ENCODE results near the gene ZFYVE28.

ZFYVE28 gene

GRCh38 chr4:2330091-2331042 lies 88.1 kb downstream of the ZFYVE28 start:
- DNase-seq: no peak

GRCh38 chr4:2327579-2327978 lies 90.9 kb downstream of the ZFYVE28 start:
- DNase-seq: no peak

DNA sequence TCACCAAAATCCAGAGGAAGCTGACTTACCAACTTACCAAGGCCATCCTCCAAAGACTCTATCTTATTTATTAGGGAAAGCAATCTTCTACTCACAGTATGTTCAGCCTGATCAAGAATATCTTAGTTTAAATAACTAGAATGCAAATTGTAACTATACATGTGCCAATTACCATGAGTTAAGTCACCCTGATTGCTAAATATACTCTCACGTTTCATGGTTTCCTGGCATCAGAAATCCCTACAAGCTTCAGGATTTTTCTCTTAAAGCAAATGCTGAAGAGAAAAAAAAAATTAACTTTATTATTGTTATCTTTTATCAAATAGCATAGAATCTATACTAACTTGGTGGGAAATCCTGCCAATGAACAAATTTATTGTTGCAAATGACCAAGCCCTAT lies 93.6 kb downstream of the ZFYVE28 start:
- DNase-seq: no peak

DNA sequence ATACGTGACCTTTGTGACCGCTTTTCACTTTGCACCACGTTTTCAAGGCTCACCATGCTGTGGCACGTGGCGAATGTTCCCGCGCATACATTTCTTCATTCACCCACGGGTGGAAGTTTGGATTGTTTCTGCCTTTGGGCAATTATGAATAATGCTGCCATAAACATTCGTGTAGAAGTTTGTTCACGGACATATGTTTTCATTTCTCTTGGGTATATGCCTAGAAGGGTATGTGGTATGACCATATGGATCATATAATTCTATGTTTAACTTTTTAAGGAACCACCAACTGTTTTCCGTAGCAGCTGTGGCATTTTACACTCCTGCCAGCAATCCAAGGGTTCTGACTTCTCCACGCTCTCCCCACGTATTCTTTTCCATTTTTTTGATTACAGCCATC lies 95.6 kb downstream of the ZFYVE28 start:
- no peak for DNase-seq

- DNase-seq: no peak
Measured at GRCh38 chr4:2322227-2322626, 96.2 kb downstream of the ZFYVE28 start.

GRCh38 chr4:2321279-2322196 lies 96.9 kb downstream of the ZFYVE28 start:
- DNase-seq: no peak

- DNase-seq: no peak
Measured at GRCh38 chr4:2320746-2321145, 97.7 kb downstream of the ZFYVE28 start.

DNA sequence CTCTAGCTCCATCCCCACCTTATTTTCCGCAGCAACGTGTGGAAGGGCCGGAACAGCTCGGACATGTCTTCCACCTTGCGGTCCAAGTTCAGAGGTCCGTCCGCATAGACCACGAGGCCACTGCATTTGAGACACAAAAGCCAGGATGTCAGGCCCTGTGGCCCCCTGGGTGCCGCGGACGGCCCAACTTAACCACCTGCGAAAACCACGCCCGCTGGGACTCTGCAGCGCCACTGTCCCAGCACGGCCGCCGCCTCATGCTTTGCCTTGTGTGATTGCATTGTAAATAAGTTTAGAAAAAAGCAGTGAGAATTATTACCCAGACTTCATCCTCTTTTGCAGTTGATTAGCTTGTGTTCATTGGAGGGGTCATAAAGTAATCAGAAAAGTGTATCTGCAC lies 98.3 kb downstream of the ZFYVE28 start:
- DNase-seq: no peak

- no peak for DNase-seq
Measured at GRCh38 chr4:2318885-2319284, 99.6 kb downstream of the ZFYVE28 start.

GRCh38 chr4:2318476-2318875 lies 100.0 kb downstream of the ZFYVE28 start:
- DNase-seq: no peak

DNA sequence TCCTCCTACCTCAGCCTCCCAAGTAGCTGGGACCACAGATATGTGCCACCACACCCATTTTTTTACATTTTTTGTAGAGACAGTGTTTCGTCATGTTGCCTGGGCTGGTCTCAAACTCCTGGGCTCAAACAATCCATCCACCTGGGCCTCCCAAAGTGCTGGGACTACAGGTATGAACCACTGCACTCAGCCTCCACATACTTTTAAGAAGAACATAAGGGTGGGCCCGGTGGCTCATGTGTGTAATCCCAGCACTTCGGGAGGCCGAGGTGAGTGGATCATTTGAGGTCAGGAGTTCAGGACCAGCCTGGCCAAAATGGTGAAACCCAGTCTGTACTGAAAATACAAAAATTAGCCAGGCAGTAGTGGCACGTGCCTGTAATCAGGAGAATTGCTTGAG lies 105.1 kb downstream of the ZFYVE28 start:
- DNase-seq: no peak

- no peak for DNase-seq
Measured at GRCh38 chr4:2306773-2307410, 111.6 kb downstream of the ZFYVE28 start.

DNA sequence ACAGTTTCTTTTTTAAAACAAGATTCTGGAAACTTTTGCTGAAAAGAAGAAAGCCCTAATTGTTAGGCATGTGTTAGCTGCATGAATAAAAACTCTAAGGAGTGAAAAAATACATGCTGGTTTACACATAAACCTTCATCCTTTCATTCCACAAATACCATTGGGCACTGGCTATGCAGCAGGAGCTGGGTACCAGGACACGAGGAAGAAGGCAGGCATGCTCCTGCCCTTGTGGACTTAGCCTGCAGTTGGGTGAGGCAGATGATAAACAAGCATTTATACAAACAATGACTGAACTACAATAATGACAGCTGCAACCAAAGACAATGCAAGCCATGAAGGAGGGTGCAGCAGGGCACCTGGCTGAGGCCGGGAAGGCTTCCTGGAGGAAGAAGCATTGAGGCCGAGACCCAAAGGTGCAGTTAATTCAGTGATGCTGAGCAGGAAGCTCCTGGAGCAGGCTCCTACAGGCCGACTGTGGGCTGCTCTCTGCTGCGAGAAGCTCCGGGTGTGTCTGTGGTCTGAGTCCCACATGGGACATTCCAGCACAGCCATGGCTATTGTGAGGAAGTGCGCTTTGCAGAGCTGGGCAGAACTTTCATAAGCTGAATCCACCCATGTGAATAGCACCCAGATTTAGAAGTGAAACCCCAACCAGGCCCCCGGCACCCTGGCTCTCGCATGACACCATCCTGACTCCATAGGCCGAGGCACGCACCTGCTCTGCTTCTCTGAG lies 112.5 kb downstream of the ZFYVE28 start:
- no peak for DNase-seq

DNA sequence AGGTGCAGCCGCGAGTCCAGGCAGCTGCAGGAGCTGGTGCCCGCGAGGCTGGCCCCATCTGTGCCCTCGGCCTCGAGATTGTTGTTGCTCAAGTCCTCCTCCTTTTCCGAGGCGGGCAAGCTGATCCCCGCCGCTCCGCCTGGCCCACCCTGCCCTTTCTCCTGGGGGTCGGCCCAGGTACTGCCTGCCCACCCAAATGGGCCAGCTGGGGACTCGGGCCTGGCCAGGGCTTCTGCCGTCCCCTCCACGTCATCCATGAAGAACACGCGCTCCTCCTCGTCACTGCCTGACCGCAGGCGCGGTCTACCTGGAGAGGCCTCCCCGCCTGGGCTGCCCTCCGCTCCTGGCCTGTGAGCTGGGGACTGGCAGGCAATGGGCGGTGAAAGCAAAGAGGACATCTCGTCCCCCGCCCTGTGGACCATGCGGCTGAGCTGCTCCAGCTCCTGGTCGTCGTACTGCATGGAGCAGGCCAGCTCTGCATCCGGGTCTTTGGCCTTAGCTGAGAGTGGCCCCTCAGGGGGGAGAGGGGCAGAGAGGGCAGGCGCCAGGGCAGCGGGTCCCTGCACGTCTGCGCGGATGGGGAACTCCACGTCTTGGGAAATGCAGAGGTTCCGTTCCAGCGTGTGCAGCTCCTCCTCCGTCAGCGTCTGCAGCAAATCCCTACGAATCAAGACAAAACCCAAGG lies 113.4 kb downstream of the ZFYVE28 start:
- no peak for DNase-seq

DNA sequence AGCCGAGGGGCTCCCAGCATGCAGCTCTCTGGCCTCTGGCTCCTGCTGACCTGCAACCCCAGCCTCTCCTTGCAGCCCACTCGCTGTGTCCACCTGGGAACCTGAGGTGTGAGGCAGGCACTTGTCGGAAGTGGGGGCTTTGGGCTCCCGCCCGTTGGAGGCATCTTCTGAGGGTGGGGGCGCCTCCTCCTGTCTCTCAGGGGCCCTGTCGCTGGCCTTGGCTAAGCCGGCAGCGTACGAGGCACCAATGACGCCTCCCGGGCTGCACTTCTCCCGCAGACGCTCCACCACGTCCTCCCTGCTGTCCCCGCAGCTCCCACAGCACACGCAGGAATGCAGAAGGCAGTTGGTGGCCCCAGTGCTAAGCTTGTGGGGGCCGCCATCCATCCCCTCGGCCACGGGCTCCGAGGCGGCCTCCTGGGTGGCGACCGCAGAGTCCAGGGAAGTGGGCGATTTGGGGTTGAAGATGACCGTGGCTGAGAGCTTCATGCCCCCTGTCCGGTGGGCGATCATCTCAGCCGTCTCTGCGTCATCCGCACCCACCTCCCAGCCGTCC lies 114.0 kb downstream of the ZFYVE28 start:
- no peak for DNase-seq

DNA sequence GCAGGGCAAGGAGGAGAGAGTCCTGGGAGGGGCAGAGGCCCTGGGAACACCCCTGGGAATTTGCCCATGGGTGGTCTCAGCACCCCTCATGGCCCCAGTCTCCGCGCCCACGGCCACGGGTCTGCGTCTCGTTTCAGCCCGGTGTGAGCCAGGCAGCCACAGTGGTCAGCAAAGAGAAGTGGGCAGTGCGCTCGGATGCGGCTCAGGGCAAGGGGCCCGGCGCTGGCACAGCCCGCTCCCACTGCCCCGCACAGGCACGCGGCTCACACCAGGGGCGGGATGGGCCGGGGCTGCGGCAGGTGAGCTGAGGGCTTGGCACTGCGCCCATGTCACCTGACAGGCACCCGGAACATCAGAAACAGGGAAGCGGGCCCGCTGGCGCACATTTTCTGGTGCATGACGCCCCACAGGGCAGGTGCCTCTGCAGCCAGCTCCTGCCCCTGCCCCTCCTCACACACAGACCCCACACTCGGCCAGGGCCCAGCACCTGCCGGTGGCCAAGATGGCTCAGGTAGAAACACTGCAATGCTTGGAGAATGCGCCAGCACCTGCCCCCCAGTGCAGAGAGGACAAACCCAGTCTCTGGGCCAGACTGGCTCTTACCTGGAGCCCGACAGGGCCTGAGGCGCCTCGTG lies 114.6 kb downstream of the ZFYVE28 start:
- no peak for DNase-seq

DNA sequence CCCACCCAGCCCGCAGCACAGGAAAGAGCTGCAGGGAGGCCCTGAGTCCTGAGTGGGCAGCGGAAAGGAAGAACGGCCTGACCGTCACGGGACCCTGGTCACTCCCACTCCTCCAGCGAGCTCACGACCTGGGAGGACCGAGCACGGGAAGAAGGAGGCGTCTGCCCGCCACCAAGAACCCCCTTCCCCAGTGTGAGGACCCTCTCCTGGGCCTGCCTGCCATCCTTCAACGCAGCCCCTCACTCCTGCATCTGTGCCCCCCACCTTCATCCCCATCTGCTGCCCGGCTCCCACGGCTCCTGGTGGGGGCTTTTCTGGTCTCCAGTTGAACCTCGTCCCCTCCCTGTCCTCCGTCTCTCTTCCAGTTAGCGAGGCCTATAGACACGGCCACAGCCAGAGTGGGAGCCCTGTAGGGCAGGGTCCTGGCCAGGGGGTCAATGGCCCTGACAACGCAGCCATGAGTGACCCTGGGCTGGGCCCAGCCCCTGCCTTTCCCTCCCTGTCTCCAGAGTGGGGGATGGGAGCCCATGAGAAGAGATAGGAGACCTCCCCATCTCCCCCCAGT lies 115.2 kb downstream of the ZFYVE28 start:
- no peak for DNase-seq

GRCh38 chr4:2302387-2303119 lies 115.9 kb downstream of the ZFYVE28 start:
- DNase-seq: no peak

DNA sequence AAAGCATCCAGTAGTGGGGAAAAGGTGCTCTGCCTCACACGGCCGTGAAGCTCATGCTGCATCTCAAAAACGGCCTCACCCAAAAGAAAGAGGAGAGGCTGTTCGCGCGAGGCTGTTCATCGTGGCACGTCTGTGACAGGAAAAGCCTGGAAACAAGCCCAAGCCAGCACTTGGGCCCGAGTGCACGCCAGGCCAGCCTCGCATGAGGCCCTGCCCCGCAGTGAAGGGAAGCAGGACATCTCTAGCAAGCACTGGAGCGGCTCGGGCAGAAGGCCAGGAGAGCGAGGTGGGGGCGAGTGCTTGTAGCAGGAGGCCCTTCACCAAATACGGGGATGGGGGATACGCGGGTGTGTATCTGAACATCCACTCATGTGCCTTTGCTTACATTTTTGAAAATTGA lies 116.6 kb downstream of the ZFYVE28 start:
- no peak for DNase-seq

DNA sequence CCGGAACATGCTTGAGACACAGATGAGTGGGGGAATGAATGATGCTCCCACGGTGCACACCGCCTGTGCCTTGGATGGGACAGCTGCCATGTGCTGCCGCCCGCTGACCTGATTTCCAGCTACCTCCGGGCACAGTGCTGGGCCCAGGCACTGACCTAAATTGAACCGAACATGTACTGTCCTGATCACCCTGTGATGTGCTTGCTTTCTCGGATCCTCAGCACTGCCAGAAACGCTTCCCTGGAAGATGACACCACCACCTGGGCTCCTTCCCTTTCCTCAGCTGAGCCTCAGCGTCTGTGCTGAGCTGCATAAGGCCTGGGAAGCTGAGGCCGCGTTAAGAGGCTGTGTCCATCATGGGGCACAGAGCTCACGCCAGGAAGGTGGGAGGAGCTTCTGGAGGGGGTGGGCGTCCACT lies 117.2 kb downstream of the ZFYVE28 start:
- no peak for DNase-seq
